AG04450 (cell line): ENCODE results near the gene PDLIM5. TPM values are rescaled to one million over a fixed set of nuclear protein-coding genes. Genes with fewer than 3 reads are reported as not detected.

Experiments used
- CTCF ChIA-PET: fragments of 300-600, 350-600 bp; formaldehyde crosslinking; extraction: SDS; loops from one replicate; lab custom pipeline; 2022; ENCODE audit warnings: antibody characterized with exemption, inconsistent platforms; lab: Charles Lee
- POLR2A ChIA-PET: fragments of 350-600 bp; formaldehyde crosslinking; extraction: SDS; loops from one replicate; lab custom pipeline; 2021; ENCODE audit warnings: antibody characterized with exemption, inconsistent platforms; lab: Yijun Ruan, JAX
- DNase-seq: peaks from one replicate; pipeline ENCODE4 v3.0.0-alpha.2; 2011; ENCODE audit warnings: low read depth, low spot score
- H3K27ac ChIP-seq: one replicate; pipeline ENCODE4 v1.5.1; 2012; ENCODE audit warnings: low read depth, low read length, control low read depth
- H3K27me3 ChIP-seq: one replicate; pipeline ENCODE4 v1.6.0; 2012; ENCODE audit warnings: low read length; ENCODE audit not compliant: control insufficient read depth, insufficient read depth
- H3K4me3 ChIP-seq: 2 replicates; pipeline ENCODE4 v1.5.1; 2011; ENCODE audit warnings: mild to moderate bottlenecking, low read depth, low read length, control low read depth
- H3K9me3 ChIP-seq: 2 replicates; pipeline ENCODE4 v1.5.1; 2012; ENCODE audit warnings: low read length; ENCODE audit not compliant: control insufficient read depth, insufficient read depth
- polyA plus RNA-seq: library from polyadenylated mRNA; depleted of rRNA; stranded (reverse); fragments of >200 nt; gene quantifications from 2 replicates; pipeline ENCODE4 v1.2.3, GENCODE V29; 2011
- TF ChIP-seq, protein P1 (sequence below): IDR thresholded peaks from 2 replicates; pipeline ENCODE4 v1.5.1; 2011; ENCODE audit warnings: low read depth, low read length, control low read depth, inconsistent platforms

Gene PDLIM5
- polyA plus RNA-seq, 1 experiment = 81.5 TPM

DNA sequence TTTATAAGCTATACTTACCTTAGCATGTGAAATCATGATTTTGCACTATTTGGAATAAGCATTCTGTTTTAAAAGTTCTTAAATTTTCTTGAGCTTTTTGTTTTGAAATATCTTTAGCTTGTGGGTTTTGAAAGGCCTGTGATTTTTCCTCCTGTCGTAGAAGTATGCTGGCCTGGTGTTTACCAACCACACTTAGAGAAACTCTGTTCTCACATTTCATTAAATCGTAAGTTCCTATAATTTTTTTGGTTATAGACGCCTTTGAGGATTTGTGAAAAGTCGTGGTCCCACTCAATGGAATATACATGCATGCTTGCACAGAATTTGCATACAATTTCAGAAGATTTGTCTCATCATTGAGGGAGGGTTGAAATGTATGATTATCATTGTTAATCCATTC is 63.6 kb downstream of the PDLIM5 start:
- no peak for DNase-seq
- no peak overlapping the region for H3K27ac ChIP-seq
- CTCF ChIA-PET = interaction anchor here (1.0 kb wide), 1 partner anchor 108 kb away, joined by 3 read pairs; no protein-coding TSS in a partner anchor
- TF ChIP-seq, protein P1, sequence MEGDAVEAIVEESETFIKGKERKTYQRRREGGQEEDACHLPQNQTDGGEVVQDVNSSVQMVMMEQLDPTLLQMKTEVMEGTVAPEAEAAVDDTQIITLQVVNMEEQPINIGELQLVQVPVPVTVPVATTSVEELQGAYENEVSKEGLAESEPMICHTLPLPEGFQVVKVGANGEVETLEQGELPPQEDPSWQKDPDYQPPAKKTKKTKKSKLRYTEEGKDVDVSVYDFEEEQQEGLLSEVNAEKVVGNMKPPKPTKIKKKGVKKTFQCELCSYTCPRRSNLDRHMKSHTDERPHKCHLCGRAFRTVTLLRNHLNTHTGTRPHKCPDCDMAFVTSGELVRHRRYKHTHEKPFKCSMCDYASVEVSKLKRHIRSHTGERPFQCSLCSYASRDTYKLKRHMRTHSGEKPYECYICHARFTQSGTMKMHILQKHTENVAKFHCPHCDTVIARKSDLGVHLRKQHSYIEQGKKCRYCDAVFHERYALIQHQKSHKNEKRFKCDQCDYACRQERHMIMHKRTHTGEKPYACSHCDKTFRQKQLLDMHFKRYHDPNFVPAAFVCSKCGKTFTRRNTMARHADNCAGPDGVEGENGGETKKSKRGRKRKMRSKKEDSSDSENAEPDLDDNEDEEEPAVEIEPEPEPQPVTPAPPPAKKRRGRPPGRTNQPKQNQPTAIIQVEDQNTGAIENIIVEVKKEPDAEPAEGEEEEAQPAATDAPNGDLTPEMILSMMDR = no peak
- no peaks in the 10 kb centered on the region for H3K27me3 ChIP-seq
- H3K9me3 ChIP-seq = no peaks in the 10 kb centered on the region
- no peak overlapping the region for H3K4me3 ChIP-seq
- POLR2A ChIA-PET = no interaction called here

DNA sequence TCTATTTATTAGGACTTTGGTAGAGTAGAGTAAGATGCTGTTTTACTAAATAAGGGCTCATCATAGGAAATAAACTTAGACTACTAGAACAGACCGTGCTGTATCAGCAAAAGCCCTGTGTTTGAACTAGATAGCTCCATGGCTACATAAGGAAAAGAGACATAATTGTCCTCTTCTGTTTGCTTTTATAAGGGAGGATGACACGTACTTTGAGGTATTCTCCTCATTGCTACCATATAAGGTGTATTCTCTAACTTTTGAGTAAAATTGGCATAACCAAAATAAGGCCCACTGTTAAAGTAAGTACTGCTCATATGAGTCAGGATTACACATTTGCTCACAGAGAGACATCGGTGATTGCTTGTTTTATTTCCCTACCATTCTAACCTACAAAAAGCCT is 64.3 kb downstream of the PDLIM5 start:
- POLR2A ChIA-PET = interaction anchor here (0.6 to 0.7 kb wide), 2 partner anchors 11 to 16 kb away, joined by 3 to 4 read pairs; no protein-coding TSS in a partner anchor
- CTCF ChIA-PET = interaction anchor here (1.0 kb wide), 1 partner anchor 109 kb away, joined by 3 read pairs; no protein-coding TSS in a partner anchor

DNA sequence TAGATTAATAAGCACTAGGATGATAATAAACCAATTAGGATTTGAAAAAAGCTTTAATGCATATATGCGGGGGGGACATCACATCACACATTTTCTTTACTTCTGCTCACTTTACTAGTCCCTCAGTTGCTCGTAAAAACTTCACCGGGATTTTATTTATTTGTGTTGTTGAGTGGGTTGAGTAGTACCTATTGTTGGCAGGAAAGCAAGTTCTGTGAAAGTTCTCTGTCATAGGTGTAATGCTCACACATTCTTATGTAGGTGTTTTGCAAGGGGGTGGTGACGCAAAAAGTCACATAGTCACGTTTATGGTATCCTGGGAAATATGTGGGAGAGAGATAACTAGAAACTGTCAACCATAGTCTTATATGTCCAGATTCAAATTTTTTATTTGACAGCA is 65.3 kb downstream of the PDLIM5 start:
- H3K4me3 ChIP-seq = no peak overlapping the region
- no peak for DNase-seq
- ChIA-PET POLR2A (no interaction called here), CTCF (no interaction called here)
- no peaks in the 10 kb centered on the region for H3K9me3 ChIP-seq
- H3K27me3 ChIP-seq = no peaks in the 10 kb centered on the region
- no peak overlapping the region for H3K27ac ChIP-seq
- TF ChIP-seq, protein P1 = no peak

More for the DNA sequence above, 64.3 kb downstream of the PDLIM5 start:
- Histone ChIP-seq H3K27me3 (no peaks in the 10 kb centered on the region), H3K9me3 (no peaks in the 10 kb centered on the region), H3K4me3 (no peak overlapping the region), H3K27ac (peak overlapping the region; percentile 81)
- peak; percentile 64 for DNase-seq
- TF ChIP-seq, protein P1 = no peak

DNA sequence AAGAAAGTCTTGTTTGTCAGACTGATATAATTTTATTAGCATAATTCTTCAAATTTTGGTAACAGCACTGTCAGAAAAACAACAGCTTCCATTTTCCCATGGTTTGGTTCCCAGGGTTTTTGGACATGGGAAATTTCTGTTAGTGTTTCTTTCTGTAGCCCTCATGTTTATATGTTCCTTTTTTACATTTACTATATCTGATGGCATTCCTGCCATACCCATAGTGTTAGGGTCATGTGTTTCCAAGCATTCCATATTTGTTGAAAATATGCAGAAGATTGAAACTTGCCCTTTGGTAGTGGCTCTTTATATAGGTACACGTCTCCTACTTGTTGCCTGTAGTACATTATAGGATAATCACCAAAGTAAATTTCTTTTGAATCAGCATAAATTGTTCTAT is 65.8 kb downstream of the PDLIM5 start:
- no peaks in the 10 kb centered on the region for H3K9me3 ChIP-seq
- H3K4me3 ChIP-seq = no peak overlapping the region
- no peak overlapping the region for H3K27ac ChIP-seq
- CTCF ChIA-PET = no interaction called here
- TF ChIP-seq, protein P1 = no peak
- no peak for DNase-seq
- H3K27me3 ChIP-seq = no peaks in the 10 kb centered on the region
- POLR2A ChIA-PET = no interaction called here

DNA sequence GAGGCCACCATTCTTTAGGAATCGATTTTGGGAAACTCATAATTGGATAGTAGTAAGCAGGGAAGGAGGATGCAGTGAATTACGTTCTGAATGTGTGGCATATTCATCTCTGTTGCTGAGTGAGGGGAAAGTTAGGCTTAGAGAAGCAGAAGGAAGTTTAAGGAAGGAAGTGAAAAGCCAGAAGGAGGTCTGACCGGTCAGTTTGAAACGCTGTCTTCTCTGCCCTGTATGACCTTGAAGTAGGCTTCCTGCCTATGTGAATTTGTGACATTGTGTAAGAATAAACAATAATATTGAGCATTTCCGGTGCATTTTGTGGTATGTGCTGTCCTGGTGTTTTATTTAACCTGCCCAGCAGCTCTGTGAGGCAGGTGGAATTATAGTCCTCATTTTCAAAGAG is 67.3 kb downstream of the PDLIM5 start:
- no peak overlapping the region for H3K4me3 ChIP-seq
- ChIA-PET CTCF (interaction anchor here (1.2 to 1.3 kb wide), 2 partner anchors 66 to 112 kb away, joined by 3 to 5 read pairs; no protein-coding TSS in a partner anchor), POLR2A (no interaction called here)
- TF ChIP-seq, protein P1 = no peak
- no peaks in the 10 kb centered on the region for H3K9me3 ChIP-seq
- no peak for DNase-seq
- no peaks in the 10 kb centered on the region for H3K27me3 ChIP-seq
- no peak overlapping the region for H3K27ac ChIP-seq
